ENCODE results near the gene MKLN1.
"Not testable (repeated sequence)": the region's sequence is repeated elsewhere in the genome, so short reads cannot be mapped to it uniquely, and the experiment has no call there.

MKLN1 gene

GRCh38 chr7:131459256-131459655, 131.6 kb downstream of the MKLN1 start:
- H3K36me3 ChIP-seq (ENCODE audit: insufficient read depth, low read length), result peaks cover 36% of the 10 kb centered on the region
- H3K27me3 ChIP-seq (ENCODE audit: insufficient read depth, low read length), result no peaks in the 10 kb centered on the region
- H3K27ac ChIP-seq (ENCODE audit: low read depth, low read length), result no peak overlapping the region
- H2AFZ ChIP-seq (ENCODE audit: low read length, unreplicated experiment), result no peak overlapping the region
- H3K4me1 ChIP-seq (ENCODE audit: control insufficient read depth, insufficient read depth, low read length, unreplicated experiment), result peaks cover 3% of the 10 kb centered on the region
- H3K4me3 ChIP-seq (ENCODE audit: low read depth, low read length), result no peak overlapping the region
- H3K79me2 ChIP-seq (ENCODE audit: control insufficient read depth, insufficient read depth, low read length, unreplicated experiment), result no peaks in the 10 kb centered on the region

GRCh38 chr7:131462059-131462458, 134.4 kb downstream of the MKLN1 start:
- Histone ChIP-seq H3K27ac (ENCODE audit: low read depth, low read length) (no peak overlapping the region), H3K79me2 (ENCODE audit: control insufficient read depth, insufficient read depth, low read length, unreplicated experiment) (no peaks in the 10 kb centered on the region), H2AFZ (ENCODE audit: low read length, unreplicated experiment) (no peak overlapping the region), H3K4me1 (ENCODE audit: control insufficient read depth, insufficient read depth, low read length, unreplicated experiment) (peaks cover 3% of the 10 kb centered on the region), H3K36me3 (ENCODE audit: insufficient read depth, low read length) (peaks cover 49% of the 10 kb centered on the region), H3K27me3 (ENCODE audit: insufficient read depth, low read length) (no peaks in the 10 kb centered on the region), H3K4me3 (ENCODE audit: low read depth, low read length) (no peak overlapping the region)

- not testable (repeated sequence) for H2AFZ ChIP-seq (ENCODE audit: low read length, unreplicated experiment); H3K27ac ChIP-seq (ENCODE audit: low read depth, low read length); H3K4me3 ChIP-seq (ENCODE audit: low read depth, low read length); H3K4me1 ChIP-seq (ENCODE audit: control insufficient read depth, insufficient read depth, low read length, unreplicated experiment); H3K79me2 ChIP-seq (ENCODE audit: control insufficient read depth, insufficient read depth, low read length, unreplicated experiment); H3K27me3 ChIP-seq (ENCODE audit: insufficient read depth, low read length)
- H3K36me3 ChIP-seq (ENCODE audit: insufficient read depth, low read length), result peaks cover 49% of the 10 kb centered on the region
Measured at GRCh38 chr7:131462715-131463114, 135.0 kb downstream of the MKLN1 start.

- Histone ChIP-seq H3K79me2 (ENCODE audit: control insufficient read depth, insufficient read depth, low read length, unreplicated experiment) (no peaks in the 10 kb centered on the region), H2AFZ (ENCODE audit: low read length, unreplicated experiment) (no peak overlapping the region), H3K27ac (ENCODE audit: low read depth, low read length) (no peak overlapping the region), H3K36me3 (ENCODE audit: insufficient read depth, low read length) (peaks cover 43% of the 10 kb centered on the region), H3K4me1 (ENCODE audit: control insufficient read depth, insufficient read depth, low read length, unreplicated experiment) (no peaks in the 10 kb centered on the region), H3K4me3 (ENCODE audit: low read depth, low read length) (no peak overlapping the region), H3K27me3 (ENCODE audit: insufficient read depth, low read length) (no peaks in the 10 kb centered on the region)
Measured at GRCh38 chr7:131466735-131467365, 139.2 kb downstream of the MKLN1 start.

- no peaks in the 10 kb centered on the region for H3K27me3 ChIP-seq (ENCODE audit: insufficient read depth, low read length)
- H3K4me1 ChIP-seq (ENCODE audit: control insufficient read depth, insufficient read depth, low read length, unreplicated experiment), result no peaks in the 10 kb centered on the region
- no peak overlapping the region for H3K27ac ChIP-seq (ENCODE audit: low read depth, low read length)
- no peaks in the 10 kb centered on the region for H3K79me2 ChIP-seq (ENCODE audit: control insufficient read depth, insufficient read depth, low read length, unreplicated experiment)
- H3K36me3 ChIP-seq (ENCODE audit: insufficient read depth, low read length), result peaks cover 35% of the 10 kb centered on the region
- H2AFZ ChIP-seq (ENCODE audit: low read length, unreplicated experiment), result no peak overlapping the region
- no peak overlapping the region for H3K4me3 ChIP-seq (ENCODE audit: low read depth, low read length)
Measured at GRCh38 chr7:131467788-131468187, 140.1 kb downstream of the MKLN1 start.

GRCh38 chr7:131471250-131472004, 143.8 kb downstream of the MKLN1 start:
- Histone ChIP-seq H2AFZ (ENCODE audit: low read length, unreplicated experiment) (no peak overlapping the region), H3K36me3 (ENCODE audit: insufficient read depth, low read length) (peaks cover 27% of the 10 kb centered on the region), H3K27ac (ENCODE audit: low read depth, low read length) (no peak overlapping the region), H3K27me3 (ENCODE audit: insufficient read depth, low read length) (no peaks in the 10 kb centered on the region), H3K79me2 (ENCODE audit: control insufficient read depth, insufficient read depth, low read length, unreplicated experiment) (no peaks in the 10 kb centered on the region), H3K4me1 (ENCODE audit: control insufficient read depth, insufficient read depth, low read length, unreplicated experiment) (no peaks in the 10 kb centered on the region), H3K4me3 (ENCODE audit: low read depth, low read length) (no peak overlapping the region)

DNA sequence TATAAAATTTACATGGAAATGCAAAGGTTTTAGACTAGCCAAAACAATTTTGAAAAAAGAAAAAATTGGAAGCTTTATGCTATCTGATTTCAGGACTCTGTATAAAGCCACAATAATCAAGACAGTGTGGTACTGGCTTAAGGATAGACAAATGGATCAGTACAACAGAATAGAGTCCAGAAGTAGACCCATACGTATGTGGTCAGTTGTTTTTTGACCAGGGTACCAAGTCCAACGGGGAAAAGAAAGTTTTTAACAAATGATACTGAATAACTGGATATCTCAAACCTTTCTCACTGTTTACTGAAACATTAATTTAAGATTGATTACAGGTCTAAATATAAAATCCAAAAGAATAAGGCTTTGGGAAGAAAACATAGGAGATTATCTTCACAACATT, 149.1 kb downstream of the MKLN1 start:
- Histone ChIP-seq H3K36me3 (ENCODE audit: insufficient read depth, low read length) (peaks cover 17% of the 10 kb centered on the region), H3K27me3 (ENCODE audit: insufficient read depth, low read length) (no peaks in the 10 kb centered on the region), H3K4me3 (ENCODE audit: low read depth, low read length) (no peak overlapping the region), H3K27ac (ENCODE audit: low read depth, low read length) (no peak overlapping the region), H2AFZ (ENCODE audit: low read length, unreplicated experiment) (no peak overlapping the region), H3K79me2 (ENCODE audit: control insufficient read depth, insufficient read depth, low read length, unreplicated experiment) (no peaks in the 10 kb centered on the region), H3K4me1 (ENCODE audit: control insufficient read depth, insufficient read depth, low read length, unreplicated experiment) (peaks cover 15% of the 10 kb centered on the region)

GRCh38 chr7:131480384-131481315, 153.0 kb downstream of the MKLN1 start:
- Histone ChIP-seq H3K27ac (ENCODE audit: low read depth, low read length) (peak overlapping the region; percentile 14; the same call in 1 of the 2 replicates), H3K4me1 (ENCODE audit: control insufficient read depth, insufficient read depth, low read length, unreplicated experiment) (peaks cover 15% of the 10 kb centered on the region), H3K79me2 (ENCODE audit: control insufficient read depth, insufficient read depth, low read length, unreplicated experiment) (no peaks in the 10 kb centered on the region), H2AFZ (ENCODE audit: low read length, unreplicated experiment) (no peak overlapping the region), H3K27me3 (ENCODE audit: insufficient read depth, low read length) (no peaks in the 10 kb centered on the region), H3K4me3 (ENCODE audit: low read depth, low read length) (peak overlapping the region; percentile 27; the same call in 1 of the 2 replicates), H3K36me3 (ENCODE audit: insufficient read depth, low read length) (peaks cover 3% of the 10 kb centered on the region; the same call in 1 of the 2 replicates)

- H3K4me1 ChIP-seq (ENCODE audit: control insufficient read depth, insufficient read depth, low read length, unreplicated experiment), result peaks cover 15% of the 10 kb centered on the region
- H3K79me2 ChIP-seq (ENCODE audit: control insufficient read depth, insufficient read depth, low read length, unreplicated experiment), result no peaks in the 10 kb centered on the region
- no peak overlapping the region for H2AFZ ChIP-seq (ENCODE audit: low read length, unreplicated experiment)
- H3K36me3 ChIP-seq (ENCODE audit: insufficient read depth, low read length), result peaks cover 3% of the 10 kb centered on the region; the same call in 1 of the 2 replicates
- no peak overlapping the region for H3K27ac ChIP-seq (ENCODE audit: low read depth, low read length)
- H3K27me3 ChIP-seq (ENCODE audit: insufficient read depth, low read length), result no peaks in the 10 kb centered on the region
- H3K4me3 ChIP-seq (ENCODE audit: low read depth, low read length), result no peak overlapping the region
Measured at GRCh38 chr7:131482800-131483199, 155.1 kb downstream of the MKLN1 start.

DNA sequence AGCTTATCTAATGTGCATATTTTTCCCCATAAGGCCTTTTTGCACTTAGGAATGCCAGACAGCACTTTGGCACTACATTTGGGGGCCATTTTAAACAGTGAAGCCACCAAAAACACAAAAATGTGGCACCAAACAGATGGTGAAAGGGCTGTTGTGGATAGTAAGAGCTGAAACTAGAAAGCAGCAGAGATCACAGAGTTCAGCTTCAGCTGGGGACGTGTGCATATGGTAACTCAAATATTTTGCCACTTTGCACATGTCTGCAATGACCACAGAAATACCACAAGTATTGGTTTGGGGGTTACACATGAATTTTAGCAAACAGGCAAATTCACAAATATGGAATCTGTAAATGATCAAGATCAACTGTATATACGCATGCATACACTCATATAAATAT, 155.9 kb downstream of the MKLN1 start:
- Histone ChIP-seq H2AFZ (ENCODE audit: low read length, unreplicated experiment) (no peak overlapping the region), H3K4me1 (ENCODE audit: control insufficient read depth, insufficient read depth, low read length, unreplicated experiment) (peaks cover 15% of the 10 kb centered on the region), H3K79me2 (ENCODE audit: control insufficient read depth, insufficient read depth, low read length, unreplicated experiment) (no peaks in the 10 kb centered on the region), H3K36me3 (ENCODE audit: insufficient read depth, low read length) (peaks cover 3% of the 10 kb centered on the region; the same call in 1 of the 2 replicates), H3K27ac (ENCODE audit: low read depth, low read length) (no peak overlapping the region), H3K4me3 (ENCODE audit: low read depth, low read length) (no peak overlapping the region), H3K27me3 (ENCODE audit: insufficient read depth, low read length) (no peaks in the 10 kb centered on the region)

All from ACC112 (cell line).